ENCODE results near the gene BTN2A1.

DNA sequence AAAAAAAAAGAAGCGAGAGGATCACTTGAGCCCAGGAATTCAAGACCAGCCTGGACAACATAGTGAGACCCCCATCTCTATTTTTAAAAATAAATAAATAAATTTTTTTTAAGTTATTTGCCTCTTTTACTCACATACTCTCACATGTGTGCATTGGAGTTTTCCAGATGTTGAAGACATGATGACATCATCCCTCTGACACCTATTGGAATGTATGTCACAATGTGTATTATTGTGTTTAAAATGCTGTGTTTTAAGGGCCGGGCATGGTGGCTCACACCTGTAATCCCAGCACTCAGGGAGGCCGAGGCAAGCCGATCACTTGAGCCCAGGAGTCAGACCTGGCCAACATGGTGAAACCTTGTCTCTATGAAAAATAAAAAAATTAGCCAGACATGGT is 24.6 kb downstream of the BTN2A1 start:
- TF ChIP-seq, protein P1, sequence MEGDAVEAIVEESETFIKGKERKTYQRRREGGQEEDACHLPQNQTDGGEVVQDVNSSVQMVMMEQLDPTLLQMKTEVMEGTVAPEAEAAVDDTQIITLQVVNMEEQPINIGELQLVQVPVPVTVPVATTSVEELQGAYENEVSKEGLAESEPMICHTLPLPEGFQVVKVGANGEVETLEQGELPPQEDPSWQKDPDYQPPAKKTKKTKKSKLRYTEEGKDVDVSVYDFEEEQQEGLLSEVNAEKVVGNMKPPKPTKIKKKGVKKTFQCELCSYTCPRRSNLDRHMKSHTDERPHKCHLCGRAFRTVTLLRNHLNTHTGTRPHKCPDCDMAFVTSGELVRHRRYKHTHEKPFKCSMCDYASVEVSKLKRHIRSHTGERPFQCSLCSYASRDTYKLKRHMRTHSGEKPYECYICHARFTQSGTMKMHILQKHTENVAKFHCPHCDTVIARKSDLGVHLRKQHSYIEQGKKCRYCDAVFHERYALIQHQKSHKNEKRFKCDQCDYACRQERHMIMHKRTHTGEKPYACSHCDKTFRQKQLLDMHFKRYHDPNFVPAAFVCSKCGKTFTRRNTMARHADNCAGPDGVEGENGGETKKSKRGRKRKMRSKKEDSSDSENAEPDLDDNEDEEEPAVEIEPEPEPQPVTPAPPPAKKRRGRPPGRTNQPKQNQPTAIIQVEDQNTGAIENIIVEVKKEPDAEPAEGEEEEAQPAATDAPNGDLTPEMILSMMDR (IDR thresholded peaks at IDR 0.05; ENCODE audit: low read depth, low read length, poor library complexity, severe bottlenecking): no peak
- TF ChIP-seq EZH2phosphoT487 (IDR thresholded peaks at IDR 0.05; ENCODE audit: borderline replicate concordance, low read length): no peak

All from DOHH2 (cell line).